ENCODE data around the gene ARHGAP8. TPM values are rescaled to one million over a fixed set of nuclear protein-coding genes. Genes with fewer than 3 reads are reported as not detected.

ARHGAP8 gene
- polyA plus RNA-seq, 1 donor from 2014 or later = 3.0 TPM

GRCh38 chr22:44727148-44727547 lies 25.2 kb upstream of the ARHGAP8 start:
- Histone ChIP-seq H3K27me3 (ENCODE audit: insufficient read depth, low read depth, low read length) (no peaks in the 10 kb centered on the region), H3K9ac (ENCODE audit: low read length) (no peak overlapping the region), H2AFZ (ENCODE audit: low read depth, low read length) (no peak overlapping the region), H3K4me3 (ENCODE audit: low read length) (no peak overlapping the region), H3K27ac (ENCODE audit: low read length) (no peak overlapping the region), H3K9me3 (ENCODE audit: low read length) (no peaks in the 10 kb centered on the region), H4K20me1 (ENCODE audit: insufficient read depth) (no peaks in the 10 kb centered on the region), H3F3A (ENCODE audit: insufficient read depth, low read length, poor library complexity, severe bottlenecking) (no peaks in the 10 kb centered on the region), H3K4me2 (ENCODE audit: low read length) (no peak overlapping the region), H3K9me2 (ENCODE audit: insufficient read depth, low read length) (no peaks in the 10 kb centered on the region), H3K79me2 (replicated peaks; ENCODE audit: insufficient read depth, low read length) (no peaks in the 10 kb centered on the region), H3K36me3 (ENCODE audit: insufficient read depth, low read length) (no peaks in the 10 kb centered on the region)
- TF ChIP-seq SMC3 (conservative IDR thresholded peaks at IDR 0.05; ENCODE audit: poor library complexity) (no peak), EZH2 (IDR thresholded peaks at IDR 0.05; ENCODE audit: borderline replicate concordance, insufficient read depth, low read length, poor library complexity, severe bottlenecking) (no peak), POLR2AphosphoS5 (IDR thresholded peaks at IDR 0.05) (no peak), EP300 (conservative IDR thresholded peaks at IDR 0.05; ENCODE audit: poor library complexity, severe bottlenecking) (no peak), RAD21 (conservative IDR thresholded peaks at IDR 0.05) (no peak), TAF1 (IDR thresholded peaks at IDR 0.05; ENCODE audit: low read depth) (no peak), MXI1 (conservative IDR thresholded peaks at IDR 0.05; ENCODE audit: poor library complexity, severe bottlenecking) (no peak)
- TF ChIP-seq, protein P1, sequence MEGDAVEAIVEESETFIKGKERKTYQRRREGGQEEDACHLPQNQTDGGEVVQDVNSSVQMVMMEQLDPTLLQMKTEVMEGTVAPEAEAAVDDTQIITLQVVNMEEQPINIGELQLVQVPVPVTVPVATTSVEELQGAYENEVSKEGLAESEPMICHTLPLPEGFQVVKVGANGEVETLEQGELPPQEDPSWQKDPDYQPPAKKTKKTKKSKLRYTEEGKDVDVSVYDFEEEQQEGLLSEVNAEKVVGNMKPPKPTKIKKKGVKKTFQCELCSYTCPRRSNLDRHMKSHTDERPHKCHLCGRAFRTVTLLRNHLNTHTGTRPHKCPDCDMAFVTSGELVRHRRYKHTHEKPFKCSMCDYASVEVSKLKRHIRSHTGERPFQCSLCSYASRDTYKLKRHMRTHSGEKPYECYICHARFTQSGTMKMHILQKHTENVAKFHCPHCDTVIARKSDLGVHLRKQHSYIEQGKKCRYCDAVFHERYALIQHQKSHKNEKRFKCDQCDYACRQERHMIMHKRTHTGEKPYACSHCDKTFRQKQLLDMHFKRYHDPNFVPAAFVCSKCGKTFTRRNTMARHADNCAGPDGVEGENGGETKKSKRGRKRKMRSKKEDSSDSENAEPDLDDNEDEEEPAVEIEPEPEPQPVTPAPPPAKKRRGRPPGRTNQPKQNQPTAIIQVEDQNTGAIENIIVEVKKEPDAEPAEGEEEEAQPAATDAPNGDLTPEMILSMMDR (IDR thresholded peaks at IDR 0.05; ENCODE audit: poor library complexity, severe bottlenecking) = no peak
- TF ChIP-seq, protein P2, sequence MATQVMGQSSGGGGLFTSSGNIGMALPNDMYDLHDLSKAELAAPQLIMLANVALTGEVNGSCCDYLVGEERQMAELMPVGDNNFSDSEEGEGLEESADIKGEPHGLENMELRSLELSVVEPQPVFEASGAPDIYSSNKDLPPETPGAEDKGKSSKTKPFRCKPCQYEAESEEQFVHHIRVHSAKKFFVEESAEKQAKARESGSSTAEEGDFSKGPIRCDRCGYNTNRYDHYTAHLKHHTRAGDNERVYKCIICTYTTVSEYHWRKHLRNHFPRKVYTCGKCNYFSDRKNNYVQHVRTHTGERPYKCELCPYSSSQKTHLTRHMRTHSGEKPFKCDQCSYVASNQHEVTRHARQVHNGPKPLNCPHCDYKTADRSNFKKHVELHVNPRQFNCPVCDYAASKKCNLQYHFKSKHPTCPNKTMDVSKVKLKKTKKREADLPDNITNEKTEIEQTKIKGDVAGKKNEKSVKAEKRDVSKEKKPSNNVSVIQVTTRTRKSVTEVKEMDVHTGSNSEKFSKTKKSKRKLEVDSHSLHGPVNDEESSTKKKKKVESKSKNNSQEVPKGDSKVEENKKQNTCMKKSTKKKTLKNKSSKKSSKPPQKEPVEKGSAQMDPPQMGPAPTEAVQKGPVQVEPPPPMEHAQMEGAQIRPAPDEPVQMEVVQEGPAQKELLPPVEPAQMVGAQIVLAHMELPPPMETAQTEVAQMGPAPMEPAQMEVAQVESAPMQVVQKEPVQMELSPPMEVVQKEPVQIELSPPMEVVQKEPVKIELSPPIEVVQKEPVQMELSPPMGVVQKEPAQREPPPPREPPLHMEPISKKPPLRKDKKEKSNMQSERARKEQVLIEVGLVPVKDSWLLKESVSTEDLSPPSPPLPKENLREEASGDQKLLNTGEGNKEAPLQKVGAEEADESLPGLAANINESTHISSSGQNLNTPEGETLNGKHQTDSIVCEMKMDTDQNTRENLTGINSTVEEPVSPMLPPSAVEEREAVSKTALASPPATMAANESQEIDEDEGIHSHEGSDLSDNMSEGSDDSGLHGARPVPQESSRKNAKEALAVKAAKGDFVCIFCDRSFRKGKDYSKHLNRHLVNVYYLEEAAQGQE (IDR thresholded peaks at IDR 0.05; ENCODE audit: borderline replicate concordance) = no peak

DNA sequence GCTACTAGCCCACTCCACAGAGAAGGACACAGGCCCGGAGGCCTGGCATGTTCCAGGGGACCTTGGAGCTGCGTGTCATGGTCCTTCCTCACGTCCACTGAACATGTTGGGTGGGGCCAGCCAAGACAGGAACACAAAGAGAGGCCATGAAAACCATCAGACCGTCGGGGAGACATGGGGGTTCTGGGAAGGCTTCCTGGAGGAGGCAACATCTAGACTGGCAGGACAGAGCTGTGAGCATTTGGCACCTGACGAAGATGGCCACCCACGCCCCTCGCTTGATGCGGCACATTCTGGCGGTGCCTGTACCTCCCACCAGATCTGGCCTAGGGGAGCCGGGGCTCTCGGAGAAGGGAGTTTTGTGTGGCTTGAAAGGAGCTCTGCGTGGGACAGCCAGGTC lies 24.7 kb upstream of the ARHGAP8 start:
- H4K20me1 ChIP-seq (ENCODE audit: insufficient read depth) = no peaks in the 10 kb centered on the region
- no peaks in the 10 kb centered on the region for H3K9me3 ChIP-seq (ENCODE audit: low read length)
- no peak overlapping the region for H3K27ac ChIP-seq (ENCODE audit: low read length)
- no peak overlapping the region for H3K4me2 ChIP-seq (ENCODE audit: low read length)
- H3K36me3 ChIP-seq (ENCODE audit: insufficient read depth, low read length) = no peaks in the 10 kb centered on the region
- H2AFZ ChIP-seq (ENCODE audit: low read depth, low read length) = no peak overlapping the region
- no peaks in the 10 kb centered on the region for H3K9me2 ChIP-seq (ENCODE audit: insufficient read depth, low read length)
- no peaks in the 10 kb centered on the region for H3K27me3 ChIP-seq (ENCODE audit: insufficient read depth, low read depth, low read length)
- no peaks in the 10 kb centered on the region for H3F3A ChIP-seq (ENCODE audit: insufficient read depth, low read length, poor library complexity, severe bottlenecking)
- TF ChIP-seq, protein P1 (IDR thresholded peaks at IDR 0.05; ENCODE audit: poor library complexity, severe bottlenecking) = no peak
- no peak for TF ChIP-seq MXI1 (conservative IDR thresholded peaks at IDR 0.05; ENCODE audit: poor library complexity, severe bottlenecking)
- no peak for TF ChIP-seq SMC3 (conservative IDR thresholded peaks at IDR 0.05; ENCODE audit: poor library complexity)
- no peak overlapping the region for H3K9ac ChIP-seq (ENCODE audit: low read length)
- no peak overlapping the region for H3K4me3 ChIP-seq (ENCODE audit: low read length)
- H3K79me2 ChIP-seq (replicated peaks; ENCODE audit: insufficient read depth, low read length) = no peaks in the 10 kb centered on the region

All from neural cell (in vitro differentiated cells).